Spleen (tissue), 7 donors: ENCODE results near the gene PAPOLG.

Experiments
- CTCF ChIP-seq, 11 experiments: fragments of 200-600 bp in 7 of 11; fragments of 450-650 bp in 4 of 11; sonication (generic) in 4 of 11; IDR thresholded peaks in 8 of 11; conservative IDR thresholded peaks in 3 of 11; 1 replicate in 7 of 11; 2 replicates in 4 of 11; pipeline versions ENCODE4 v1.4.0 to v1.8.0; 2016 to 2021; ENCODE audit warnings: antibody characterized with exemption in 11 of 11, inconsistent platforms in 4 of 11, mild to moderate bottlenecking in 1 of 11
- POLR2A ChIP-seq, 3 donors: fragments of 450-650 bp; IDR thresholded peaks; one replicate each; pipeline ENCODE4 v1.5.1; 2017; ENCODE audit warnings: antibody characterized with exemption in 3 of 3, mild to moderate bottlenecking in 1 of 3
- POLR2AphosphoS5 ChIP-seq, 3 donors: sonication (generic); formaldehyde crosslinking; IDR thresholded peaks; one replicate each; pipeline ENCODE4 v1.5.1; 2017; ENCODE audit warnings: antibody characterized with exemption in 3 of 3
- donor health status: DM: no; HTN: no; CAD: no; lungs with moderate emphysema.
- donor health status: DM: no; HTN: no; CAD: no.
- donor health status: DM: no; HTN: no; CAD: no.

GRCh38 chr2:60745761-60746160 lies 10.3 kb upstream of the PAPOLG start:
- no peak for TF ChIP-seq CTCF (IDR thresholded peaks at IDR 0.05 in 8 of 11, conservative IDR thresholded peaks at IDR 0.05 in 3 of 11)
- no peak for TF ChIP-seq POLR2AphosphoS5 (IDR thresholded peaks at IDR 0.05)
- TF ChIP-seq POLR2A (IDR thresholded peaks at IDR 0.05): no peak
